ENCODE results near the gene STAB1.

The STAB1 gene

GRCh38 chr3:52463416-52463815, 31.7 kb upstream of the STAB1 start:
- DNase-seq = no peak

DNA sequence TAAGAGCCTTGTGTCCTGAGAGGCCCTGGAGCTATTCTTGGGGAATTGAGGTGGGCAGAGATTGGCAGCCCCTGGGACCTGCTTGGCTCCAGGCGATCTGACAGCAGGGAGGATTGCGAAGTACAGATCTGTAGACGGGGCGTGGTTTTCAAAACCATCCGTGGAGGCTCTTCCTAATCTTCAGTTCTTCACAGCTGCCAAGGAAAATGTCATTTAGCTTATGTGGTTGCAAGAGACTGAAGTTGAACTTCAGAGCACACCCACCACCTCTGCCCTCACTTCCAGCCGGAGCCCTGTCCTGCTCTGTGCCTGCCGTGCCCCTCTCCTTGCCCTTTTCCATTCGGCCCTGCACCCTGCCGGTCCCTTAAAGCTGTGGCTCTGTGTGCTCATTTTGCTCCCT, 26.8 kb upstream of the STAB1 start:
- DNase-seq = no peak

GRCh38 chr3:52469001-52469400, 26.1 kb upstream of the STAB1 start:
- DNase-seq = no peak

DNA sequence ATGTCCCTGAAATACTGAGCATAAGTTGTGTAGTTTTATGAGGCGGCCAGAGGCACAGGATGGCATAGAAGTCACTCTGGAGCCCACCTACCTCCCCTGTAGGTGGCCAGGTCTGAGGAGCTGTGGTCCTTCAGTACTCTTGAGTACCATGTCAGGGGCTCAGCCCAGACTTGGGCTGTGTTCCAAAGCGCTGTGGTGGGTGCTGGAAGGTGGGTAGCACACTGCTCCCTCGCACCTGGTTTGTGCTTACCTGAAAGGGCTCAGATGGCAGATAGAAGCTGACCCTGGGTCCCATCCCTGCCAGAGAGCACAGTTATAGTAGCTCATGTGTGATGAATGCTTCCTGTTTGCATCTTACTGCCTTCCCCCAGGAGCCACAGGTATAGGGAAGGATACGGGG, 24.2 kb upstream of the STAB1 start:
- no peak for DNase-seq

GRCh38 chr3:52471371-52472238, 23.5 kb upstream of the STAB1 start:
- no peak for DNase-seq

DNA sequence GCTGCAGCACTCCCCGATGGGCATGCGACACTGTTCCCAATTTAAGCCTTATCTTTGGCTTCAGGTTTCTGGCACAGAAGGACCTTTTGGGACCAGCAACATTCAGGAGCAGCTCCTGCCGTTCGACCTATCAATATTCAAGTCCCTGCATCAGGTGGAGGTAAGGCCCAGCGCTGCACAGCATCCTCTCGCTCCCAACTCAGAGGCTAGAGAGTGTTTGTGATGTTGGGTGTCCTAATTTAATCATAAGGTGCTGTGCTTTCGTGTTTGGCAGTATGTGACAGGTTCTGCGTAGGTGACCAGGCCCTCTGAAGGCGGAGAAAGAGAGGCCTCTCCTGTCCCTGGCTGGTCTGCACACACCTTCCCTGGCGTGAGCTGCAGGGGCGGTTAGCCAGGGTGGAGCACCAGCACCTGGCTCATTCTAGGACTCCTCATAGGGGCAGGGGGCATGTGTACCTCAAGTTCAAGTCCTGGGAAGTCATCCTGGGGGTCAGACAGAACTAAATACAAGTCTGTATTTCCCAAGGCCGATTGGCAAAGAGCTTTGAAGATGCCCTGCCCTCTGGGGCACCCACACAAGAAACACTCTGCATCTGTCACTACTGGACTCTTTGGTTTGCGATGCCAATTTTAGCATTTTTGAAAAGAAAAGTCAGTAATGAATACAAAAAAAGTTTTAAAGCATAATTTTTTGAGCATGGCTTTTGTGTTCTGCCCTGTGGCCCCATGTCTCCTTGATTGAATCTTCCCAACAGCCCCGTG, 22.7 kb upstream of the STAB1 start:
- no peak for DNase-seq

DNA sequence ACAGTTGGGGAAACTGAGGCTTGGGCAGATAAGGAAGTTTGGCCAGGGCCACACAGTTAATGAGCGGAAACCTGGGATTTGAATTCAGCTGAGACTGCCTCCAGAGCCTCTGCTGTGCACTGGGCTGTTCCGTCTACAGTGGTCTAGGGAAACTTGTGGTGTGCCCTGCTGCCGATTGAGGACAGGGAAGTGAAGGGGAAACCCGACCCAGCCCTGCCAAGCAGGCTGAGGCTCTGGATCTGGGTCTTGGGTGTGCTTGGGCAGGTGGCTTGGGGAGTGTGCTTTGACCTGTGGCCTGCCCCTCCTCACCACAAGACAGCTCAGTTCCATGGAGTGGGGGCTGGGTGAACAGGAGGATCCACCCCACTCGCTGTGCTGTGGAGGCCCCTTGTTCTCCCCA, 22.1 kb upstream of the STAB1 start:
- DNase-seq = no peak

DNA sequence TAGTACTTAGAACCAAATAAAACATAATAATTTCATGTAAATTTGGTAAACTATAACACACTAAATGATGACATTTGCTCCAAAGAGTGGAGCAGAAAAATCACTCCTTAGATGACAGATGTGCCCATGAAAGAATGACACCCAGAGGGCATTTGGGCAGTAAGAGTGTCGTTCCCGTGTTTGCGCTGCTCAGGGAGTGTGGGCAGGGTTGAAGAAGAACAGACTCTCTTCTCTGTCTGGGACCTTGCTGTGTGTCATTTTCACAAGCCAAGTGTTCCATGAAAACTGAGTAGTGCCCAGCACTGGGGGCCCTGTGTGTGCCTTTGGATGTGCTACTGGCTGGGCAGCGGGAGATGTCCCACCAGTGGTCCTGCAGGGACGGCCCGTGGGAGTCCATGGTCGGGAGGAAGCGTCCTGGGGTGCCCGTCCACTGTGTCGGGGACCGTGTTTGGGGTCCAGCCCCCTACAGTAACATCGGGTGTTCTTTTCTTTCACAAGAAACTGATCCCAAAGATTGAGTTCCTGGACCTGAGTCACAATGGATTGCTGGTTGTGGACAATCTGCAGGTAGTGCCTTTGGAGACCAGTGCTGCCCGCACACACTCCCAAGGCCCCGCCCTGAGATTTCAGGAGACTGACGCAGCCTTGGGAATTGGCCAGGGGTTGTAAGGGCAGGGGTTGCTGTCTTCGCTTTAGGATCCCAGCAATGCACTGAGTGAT, 17.9 kb upstream of the STAB1 start:
- DNase-seq = no peak

GRCh38 chr3:52477796-52478095, 17.4 kb upstream of the STAB1 start:
- DNase-seq = no peak

- no peak for DNase-seq
These were observed 15.9 kb upstream of the STAB1 start for GRCh38 chr3:52479037-52479876.

DNA sequence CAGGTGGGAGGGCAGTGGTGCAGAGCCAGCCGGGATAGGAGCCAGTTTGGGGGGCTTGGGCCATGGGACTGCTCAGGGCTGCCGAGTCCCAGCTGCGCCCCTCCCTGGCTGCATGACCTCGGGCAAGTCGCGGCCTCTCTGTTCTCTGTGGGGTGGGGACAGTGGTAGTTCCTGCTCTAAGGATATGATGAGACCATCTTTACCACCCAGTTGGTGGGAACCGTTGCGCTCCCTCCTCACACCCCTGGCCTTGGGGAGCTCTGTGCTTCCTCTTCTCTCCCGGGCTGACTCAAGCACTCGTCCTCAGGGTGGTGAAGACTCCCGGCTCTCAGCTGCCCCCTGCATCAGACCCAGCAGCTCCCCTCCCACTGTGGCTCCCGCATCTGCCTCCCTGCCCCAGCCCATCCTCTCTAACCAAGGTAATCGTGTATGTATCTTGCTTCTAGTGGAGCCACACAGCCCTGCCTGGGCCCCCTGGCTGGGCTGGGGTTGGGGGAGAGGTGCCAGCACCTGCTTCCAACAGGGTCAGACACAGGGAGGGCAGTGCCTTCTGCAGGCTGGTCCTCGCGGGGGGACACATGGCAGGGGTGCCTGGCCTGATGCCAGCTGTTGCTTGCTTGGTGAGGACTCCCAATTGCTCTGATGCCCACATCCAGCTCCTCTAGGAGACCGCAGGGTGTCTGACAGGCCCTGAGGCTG, 15.1 kb upstream of the STAB1 start:
- no peak for DNase-seq

GRCh38 chr3:52480768-52481715, 14.1 kb upstream of the STAB1 start:
- DNase-seq = no peak

DNA sequence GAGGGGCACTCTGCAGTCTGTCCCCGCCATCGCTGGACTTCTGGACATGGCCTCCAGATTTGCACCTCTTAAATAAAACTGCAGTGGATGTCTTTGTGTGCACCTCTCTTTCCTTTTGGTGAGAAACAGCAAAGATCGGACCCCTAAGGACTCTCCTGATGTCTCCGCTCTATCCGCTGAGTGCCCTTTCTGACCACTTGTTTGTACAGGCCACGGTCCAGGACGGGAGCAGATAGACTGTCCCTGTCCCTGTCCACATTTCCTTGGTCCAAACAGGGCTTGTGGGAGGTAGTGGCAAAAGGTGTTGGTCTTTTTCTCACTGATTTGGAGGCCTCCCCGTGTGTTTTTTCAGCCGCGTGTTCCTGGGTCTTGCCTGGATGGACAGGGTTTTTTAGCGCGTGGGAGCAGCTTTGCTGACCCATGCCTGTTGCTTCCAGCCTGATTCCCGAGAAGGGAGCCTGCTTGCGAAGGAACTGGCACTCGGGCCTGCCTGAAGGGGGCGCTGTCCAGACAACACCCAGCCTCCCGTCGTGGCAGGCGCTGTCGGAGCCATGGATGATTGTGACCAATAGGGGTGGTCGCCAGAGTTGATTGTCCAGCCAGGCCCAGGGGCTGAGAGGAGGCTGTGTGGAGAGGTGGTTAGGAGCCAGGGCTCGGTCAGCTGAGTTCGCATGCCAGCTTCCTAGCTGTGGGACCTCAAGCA, 13.2 kb upstream of the STAB1 start:
- DNase-seq = no peak

GRCh38 chr3:52483081-52483480, 12.1 kb upstream of the STAB1 start:
- no peak for DNase-seq

- no peak for DNase-seq
These were observed 11.4 kb upstream of the STAB1 start for GRCh38 chr3:52483577-52484381.

GRCh38 chr3:52484680-52485461, 10.3 kb upstream of the STAB1 start:
- DNase-seq = no peak

- DNase-seq = no peak
These were observed 7.9 kb upstream of the STAB1 start for GRCh38 chr3:52487050-52487787.

Data from NCI-H1105 (cell line).